NAMALWA (cell line): ENCODE results near the gene TNFSF8.

Source experiments
- DNase-seq: peaks from one replicate; pipeline ENCODE4 v3.0.0-alpha.2; 2015; ENCODE audit warnings: low spot score

The TNFSF8 gene

GRCh38 chr9:114905170-114905940, 25.0 kb downstream of the TNFSF8 start:
- DNase-seq: no peak

- no peak for DNase-seq
These were observed 27.4 kb downstream of the TNFSF8 start for GRCh38 chr9:114902786-114903524.

- DNase-seq: no peak
These were observed 29.2 kb downstream of the TNFSF8 start for GRCh38 chr9:114900942-114901802.

DNA sequence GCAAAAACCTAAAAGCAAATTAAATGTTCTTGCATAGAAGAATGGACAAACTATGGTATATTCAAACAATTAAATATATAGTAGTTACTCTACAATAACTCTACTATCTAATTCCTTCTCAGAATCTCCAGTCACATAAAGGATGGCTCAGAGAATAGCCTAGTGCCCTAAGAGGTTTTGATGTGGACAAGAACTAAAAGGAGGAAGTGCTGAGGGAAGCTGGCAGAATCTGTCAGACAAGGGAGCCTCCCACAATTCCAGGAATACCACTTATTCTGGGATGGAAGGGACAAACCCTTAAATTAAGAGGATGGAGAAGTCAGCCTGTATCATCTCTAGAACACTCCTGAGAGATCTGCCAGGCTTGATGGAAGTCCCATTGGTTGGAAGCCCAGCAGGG, 30.4 kb downstream of the TNFSF8 start:
- no peak for DNase-seq

DNA sequence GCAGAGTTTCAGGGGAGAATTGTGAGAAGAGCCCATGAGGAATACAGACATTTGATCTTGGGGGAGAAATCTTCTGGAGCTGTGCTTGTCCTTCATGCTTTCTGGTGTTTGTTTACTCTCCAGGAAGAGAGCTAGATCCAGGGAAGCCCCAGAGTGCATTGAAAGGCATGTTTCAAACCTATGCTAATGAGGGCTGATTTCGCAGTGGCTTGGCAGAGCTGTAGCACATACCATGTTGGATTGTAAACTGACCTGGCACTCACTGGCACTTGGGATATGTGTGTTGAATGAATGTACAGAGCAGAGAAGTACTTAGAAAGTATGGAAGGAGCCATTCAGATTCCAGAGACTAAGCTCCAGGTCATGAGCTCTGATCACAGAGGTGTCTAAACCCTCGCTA, 30.9 kb downstream of the TNFSF8 start:
- DNase-seq: no peak

- peak; percentile 75 for DNase-seq
These were observed 31.6 kb downstream of the TNFSF8 start for GRCh38 chr9:114898741-114899140.

GRCh38 chr9:114897196-114897595, 33.2 kb downstream of the TNFSF8 start:
- no peak for DNase-seq

- DNase-seq: no peak
These were observed 34.0 kb downstream of the TNFSF8 start for GRCh38 chr9:114896344-114896743.

DNA sequence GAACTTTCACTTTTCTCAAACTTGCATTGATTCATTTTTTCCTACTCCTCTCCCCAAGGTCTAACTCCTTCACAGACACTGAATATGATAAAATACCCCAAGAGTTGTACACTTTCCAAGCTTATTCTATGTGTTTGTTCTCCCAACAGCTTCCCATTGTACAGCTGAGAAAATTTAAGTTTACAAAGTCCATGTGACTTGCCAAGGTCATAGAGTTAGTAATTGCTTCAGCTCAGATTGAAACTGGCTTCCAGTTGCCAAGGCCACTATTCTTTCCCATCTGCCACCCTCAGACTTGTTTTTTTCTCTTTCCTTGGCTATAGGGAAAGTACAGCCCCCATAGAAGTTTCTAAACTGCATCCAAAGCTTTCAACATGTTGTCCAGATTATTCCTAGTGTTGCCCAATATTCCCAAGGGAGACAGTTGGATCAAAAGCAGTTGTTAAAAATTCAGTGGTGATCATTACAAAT, 34.8 kb downstream of the TNFSF8 start:
- no peak for DNase-seq

GRCh38 chr9:114894609-114895433, 35.6 kb downstream of the TNFSF8 start:
- no peak for DNase-seq

- no peak for DNase-seq
These were observed 36.2 kb downstream of the TNFSF8 start for GRCh38 chr9:114894206-114894605.

DNA sequence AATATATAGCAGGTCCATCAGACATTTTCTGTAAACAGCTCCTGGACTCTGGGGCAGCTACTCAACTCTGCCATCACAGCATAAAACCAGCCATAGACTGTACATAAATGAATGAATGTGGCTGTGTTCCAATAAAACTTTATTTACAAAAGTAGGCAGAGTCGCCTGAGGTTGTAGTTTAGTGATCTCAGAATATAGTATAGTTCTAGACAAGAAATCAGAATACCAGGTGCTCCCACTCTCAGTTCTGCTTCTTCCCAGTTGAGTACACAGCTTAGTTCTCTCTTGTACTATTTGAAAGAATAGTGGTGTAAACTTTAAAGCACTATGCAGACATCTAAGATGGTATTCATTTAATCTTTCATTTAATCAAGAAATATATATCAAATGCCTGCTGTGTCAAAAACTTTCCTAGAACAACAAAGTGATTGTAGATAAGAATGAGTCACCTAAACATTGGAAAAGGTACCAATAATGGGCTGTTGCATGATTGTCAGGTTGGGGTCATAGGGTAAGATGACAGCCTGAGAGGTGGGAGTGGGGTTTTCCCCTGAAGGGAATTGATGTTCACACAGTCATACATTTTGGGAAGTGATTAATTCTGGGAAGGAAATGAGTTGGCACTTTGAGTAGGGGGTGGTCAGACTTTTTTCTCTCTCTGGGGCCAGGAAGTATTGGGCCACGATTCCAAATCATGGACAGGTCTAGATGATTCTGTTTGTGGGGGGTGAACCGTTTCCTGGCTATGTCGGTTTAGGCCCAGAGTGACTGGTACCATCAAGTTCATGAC, 37.0 kb downstream of the TNFSF8 start:
- peak; percentile 79 for DNase-seq

- no peak for DNase-seq
These were observed 40.6 kb downstream of the TNFSF8 start for GRCh38 chr9:114889802-114890224.

DNA sequence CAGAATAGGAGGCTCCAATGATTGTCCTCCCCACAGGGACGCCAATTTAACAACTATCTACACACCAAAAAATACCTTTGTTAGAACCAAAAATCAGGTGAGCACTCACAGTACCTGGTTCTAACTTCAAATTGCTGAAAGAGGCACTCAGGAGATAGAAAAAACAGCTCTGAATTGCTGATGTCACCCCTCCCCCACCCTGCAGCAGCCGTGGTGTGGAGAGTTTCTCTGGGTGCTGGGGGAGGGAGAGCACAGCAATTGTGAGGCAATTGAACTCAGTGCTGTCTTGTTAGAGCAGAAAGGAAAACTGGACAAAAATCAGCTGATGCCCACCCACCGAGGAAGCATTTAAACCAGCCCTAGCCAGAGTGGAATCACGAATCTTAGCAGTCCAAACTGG, 41.8 kb downstream of the TNFSF8 start:
- DNase-seq: no peak

DNA sequence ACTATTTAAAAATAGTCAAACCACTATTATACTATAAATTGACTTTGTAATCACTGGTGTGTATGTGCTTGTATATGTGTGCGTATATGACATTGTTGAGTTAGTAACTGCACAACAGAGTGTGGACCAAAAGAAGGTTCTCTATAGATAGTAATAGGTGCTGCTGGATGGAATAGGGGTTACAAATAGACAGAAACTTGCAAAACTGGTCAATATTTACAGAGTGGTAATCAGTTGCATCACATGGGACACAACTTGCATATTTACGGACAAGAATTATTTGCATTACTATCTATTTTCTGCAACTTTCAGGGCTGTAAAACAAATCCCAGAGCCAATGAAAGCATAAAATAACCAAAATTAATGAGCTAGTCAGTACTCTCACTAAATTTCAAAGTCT, 42.4 kb downstream of the TNFSF8 start:
- no peak for DNase-seq

- DNase-seq: no peak
These were observed 45.5 kb downstream of the TNFSF8 start for GRCh38 chr9:114884787-114885452.

- no peak for DNase-seq
These were observed 46.7 kb downstream of the TNFSF8 start for GRCh38 chr9:114883709-114884108.

- no peak for DNase-seq
These were observed 50.1 kb downstream of the TNFSF8 start for GRCh38 chr9:114880291-114880745.

DNA sequence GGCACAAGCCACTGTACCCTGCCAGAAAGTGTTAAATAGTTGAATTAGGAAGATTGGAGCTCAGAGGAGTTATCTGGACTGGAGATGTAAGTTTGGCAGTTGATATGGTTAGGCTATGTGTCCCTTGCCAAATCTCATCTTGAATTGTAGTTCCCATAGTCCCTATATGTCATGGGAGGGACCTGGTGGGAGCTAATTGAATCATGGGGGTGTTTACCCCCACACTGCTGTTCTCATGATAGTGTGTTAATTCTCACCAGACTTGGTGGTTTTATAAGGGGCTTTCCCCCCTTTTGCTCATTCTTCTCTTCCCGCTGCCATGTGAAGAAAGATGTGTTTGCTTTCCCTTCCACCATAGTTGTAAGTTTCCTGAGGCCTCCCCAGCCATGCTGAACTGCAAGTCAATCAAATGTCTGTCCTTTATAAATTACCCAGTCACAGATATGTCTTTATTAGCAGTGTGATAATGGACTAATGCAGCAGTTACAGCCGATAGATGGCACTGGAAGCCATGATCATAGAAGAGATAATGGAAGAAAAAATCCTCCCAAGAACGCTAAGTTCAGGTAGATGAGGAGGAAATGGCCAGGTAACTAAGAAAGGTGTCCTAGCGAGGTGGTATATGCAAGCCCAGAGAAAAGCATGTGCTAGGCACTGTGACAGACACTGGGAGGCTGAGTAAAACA, 51.4 kb downstream of the TNFSF8 start:
- DNase-seq: no peak
